Loucy (cell line): ENCODE data around the gene POFUT2.

ENCODE experiments used
- EZH2phosphoT487 ChIP-seq: fragments of 200-600 bp; IDR thresholded peaks from 2 replicates; pipeline ENCODE4 v1.6.1; 2018; ENCODE audit warnings: antibody characterized with exemption, mild to moderate bottlenecking, moderate library complexity, borderline replicate concordance
- TF ChIP-seq, protein P1 (sequence below): fragments of 200-600 bp; sonication (generic); conservative IDR thresholded peaks from 2 replicates; pipeline ENCODE4 v1.5.1; 2014; ENCODE audit warnings: mild to moderate bottlenecking, antibody characterized with exemption, low read length

DNA sequence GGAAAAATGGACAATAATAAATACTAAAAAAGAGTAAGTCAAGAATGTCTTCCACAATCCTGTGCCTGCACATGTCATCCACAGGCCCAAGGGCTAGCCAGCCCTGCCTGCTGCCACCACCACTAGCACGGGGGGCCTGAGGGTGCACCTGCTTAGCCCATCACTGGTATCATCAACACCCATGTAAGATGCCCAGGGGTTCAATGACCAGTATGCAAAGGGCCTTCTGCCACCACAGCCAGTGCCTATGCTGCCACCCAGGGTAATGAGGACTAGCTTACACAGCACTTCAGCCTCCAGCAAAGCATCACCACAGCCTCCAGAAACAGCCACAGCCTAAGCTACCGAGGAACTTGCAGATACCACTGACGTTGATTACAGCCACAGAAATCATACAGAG is 46.3 kb downstream of the POFUT2 start:
- TF ChIP-seq, protein P1, sequence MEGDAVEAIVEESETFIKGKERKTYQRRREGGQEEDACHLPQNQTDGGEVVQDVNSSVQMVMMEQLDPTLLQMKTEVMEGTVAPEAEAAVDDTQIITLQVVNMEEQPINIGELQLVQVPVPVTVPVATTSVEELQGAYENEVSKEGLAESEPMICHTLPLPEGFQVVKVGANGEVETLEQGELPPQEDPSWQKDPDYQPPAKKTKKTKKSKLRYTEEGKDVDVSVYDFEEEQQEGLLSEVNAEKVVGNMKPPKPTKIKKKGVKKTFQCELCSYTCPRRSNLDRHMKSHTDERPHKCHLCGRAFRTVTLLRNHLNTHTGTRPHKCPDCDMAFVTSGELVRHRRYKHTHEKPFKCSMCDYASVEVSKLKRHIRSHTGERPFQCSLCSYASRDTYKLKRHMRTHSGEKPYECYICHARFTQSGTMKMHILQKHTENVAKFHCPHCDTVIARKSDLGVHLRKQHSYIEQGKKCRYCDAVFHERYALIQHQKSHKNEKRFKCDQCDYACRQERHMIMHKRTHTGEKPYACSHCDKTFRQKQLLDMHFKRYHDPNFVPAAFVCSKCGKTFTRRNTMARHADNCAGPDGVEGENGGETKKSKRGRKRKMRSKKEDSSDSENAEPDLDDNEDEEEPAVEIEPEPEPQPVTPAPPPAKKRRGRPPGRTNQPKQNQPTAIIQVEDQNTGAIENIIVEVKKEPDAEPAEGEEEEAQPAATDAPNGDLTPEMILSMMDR = no peak
- TF ChIP-seq EZH2phosphoT487 = no peak
